Fibroblast of the aortic adventitia (primary cell): ENCODE results near the gene GBE1. TPM values are rescaled to one million over a fixed set of nuclear protein-coding genes. Genes with fewer than 3 reads are reported as not detected.

Source experiments
- DNase-seq: peaks from one replicate; pipeline ENCODE4 v3.0.0-alpha.2; 2010; ENCODE audit warnings: low read depth
- H3K4me3 ChIP-seq: 2 replicates; pipeline ENCODE4 v1.5.1; 2011; ENCODE audit warnings: low read depth, mild to moderate bottlenecking, control low read depth, low read length, moderate library complexity
- CTCF ChIP-seq: IDR thresholded peaks from 2 replicates; pipeline ENCODE4 v1.5.1; 2011; ENCODE audit warnings: mild to moderate bottlenecking, low read length, control low read depth, inconsistent platforms; ENCODE audit not compliant: insufficient read depth
- total RNA-seq: library from RNA; depleted of rRNA; stranded (reverse); fragments of >200 nt; gene quantifications from 2 replicates; pipeline ENCODE4 v1.2.3, GENCODE V29; 2012; ENCODE audit warnings: low replicate concordance

Gene GBE1
- total RNA-seq, 1 donor: 204 TPM

- no peak for TF ChIP-seq CTCF
- no peak overlapping the region for H3K4me3 ChIP-seq
- no peak for DNase-seq
Measured at GRCh38 chr3:81668283-81668682, 93.2 kb downstream of the GBE1 start.

DNA sequence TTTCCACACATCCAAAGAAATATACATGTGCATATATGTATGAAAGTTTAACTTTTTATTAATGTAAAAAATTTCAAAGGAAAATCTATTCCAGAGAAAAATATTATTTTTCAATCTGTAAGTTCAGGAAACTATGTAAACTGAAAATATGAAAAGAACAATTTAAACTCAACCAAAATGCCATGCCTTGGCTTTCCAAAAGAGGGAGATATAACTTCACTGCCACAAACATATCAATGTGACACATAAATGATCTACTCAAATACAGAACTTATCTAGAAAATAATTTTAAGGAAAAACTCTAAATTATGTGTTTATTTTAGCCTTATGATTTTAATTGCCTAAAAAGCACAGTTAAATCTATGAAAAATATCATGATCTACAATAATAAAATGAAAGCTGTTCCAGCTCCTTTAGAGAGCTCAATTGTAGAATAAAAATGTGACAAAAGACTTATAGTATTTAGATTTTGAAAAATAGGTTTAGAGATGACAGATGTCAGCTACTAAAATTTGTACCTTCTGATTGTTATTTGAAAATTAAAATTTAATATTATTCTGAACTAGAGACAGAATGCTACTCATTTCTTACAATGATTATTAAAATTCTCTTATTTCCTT is 94.8 kb downstream of the GBE1 start:
- DNase-seq: peak; percentile 64
- TF ChIP-seq CTCF: peak; percentile 85
- no peak overlapping the region for H3K4me3 ChIP-seq

- H3K4me3 ChIP-seq: no peak overlapping the region
- DNase-seq: no peak
- TF ChIP-seq CTCF: no peak
Measured at GRCh38 chr3:81663114-81663513, 98.3 kb downstream of the GBE1 start.

- no peak for DNase-seq
- no peak for TF ChIP-seq CTCF
- no peak overlapping the region for H3K4me3 ChIP-seq
Measured at GRCh38 chr3:81660036-81660435, 101.4 kb downstream of the GBE1 start.

- no peak overlapping the region for H3K4me3 ChIP-seq
- DNase-seq: no peak
- no peak for TF ChIP-seq CTCF
Measured at GRCh38 chr3:81658322-81658997, 103.0 kb downstream of the GBE1 start.

- no peak for DNase-seq
- no peak overlapping the region for H3K4me3 ChIP-seq
- no peak for TF ChIP-seq CTCF
Measured at GRCh38 chr3:81651139-81651538, 110.3 kb downstream of the GBE1 start.
